ENCODE measurements around the gene CEP89.

GRCh38 chr19:32902448-32902847 lies 69.3 kb downstream of the CEP89 start:
- TF ChIP-seq CTCF (IDR thresholded peaks at IDR 0.05; ENCODE audit: low read length) (no peak), EZH2 (optimal IDR thresholded peaks at IDR 0.05; ENCODE audit: low read depth, low read length) (no peak)
